Stimulated activated CD8-positive, alpha-beta memory T cell treated with anti-CD3 and anti-CD28 coated beads, Interleukin-4, amount 100 ng/mL, for 24 hours (primary cell): ENCODE results near the gene C22orf39.

ENCODE experiments used
- DNase-seq: peaks from one replicate; pipeline ENCODE4 v3.0.0-alpha.2; 2020; ENCODE audit warnings: low read depth

C22orf39 gene

GRCh38 chr22:19447330-19448075, at the start of gene C22orf39:
TSS of gene C22orf39 (minus strand) at chr22:19447711. CDS start at chr22:19447688, 23 bp downstream.
- peak; percentile 78 for DNase-seq

- DNase-seq: no peak
Observed at GRCh38 chr22:19497245-19497644, 49.7 kb upstream of the C22orf39 start.

GRCh38 chr22:19496324-19496630, 48.8 kb upstream of the C22orf39 start:
- DNase-seq: no peak

- no peak for DNase-seq
Observed at GRCh38 chr22:19495562-19496323, 48.2 kb upstream of the C22orf39 start.

GRCh38 chr22:19494676-19495173, 47.2 kb upstream of the C22orf39 start:
- DNase-seq: no peak

- no peak for DNase-seq
Observed at GRCh38 chr22:19494001-19494560, 46.6 kb upstream of the C22orf39 start.

- no peak for DNase-seq
Observed at GRCh38 chr22:19492504-19493174, 45.1 kb upstream of the C22orf39 start.

GRCh38 chr22:19490628-19491230, 43.2 kb upstream of the C22orf39 start:
- DNase-seq: no peak

GRCh38 chr22:19488884-19489843, 41.7 kb upstream of the C22orf39 start:
- DNase-seq: no peak

- no peak for DNase-seq
Observed at GRCh38 chr22:19488285-19488684, 40.8 kb upstream of the C22orf39 start.

- no peak for DNase-seq
Observed at GRCh38 chr22:19483481-19484244, 36.2 kb upstream of the C22orf39 start.

GRCh38 chr22:19482297-19482696, 34.8 kb upstream of the C22orf39 start:
- no peak for DNase-seq

GRCh38 chr22:19480789-19481188, 33.3 kb upstream of the C22orf39 start:
- DNase-seq: no peak

GRCh38 chr22:19480173-19480568, 32.7 kb upstream of the C22orf39 start:
- DNase-seq: peak; percentile 0

GRCh38 chr22:19479355-19480172, 32.1 kb upstream of the C22orf39 start, which contains the start of gene CDC45:
TSS of gene CDC45 (plus strand) at chr22:19479920. CDS start at chr22:19479969, 49 bp downstream.
- peak; percentile 88 for DNase-seq

- DNase-seq: peak; percentile 74
Observed at GRCh38 chr22:19478901-19479354, 31.4 kb upstream of the C22orf39 start, which contains the start of gene UFD1. TSS of gene UFD1 (minus strand) at chr22:19479193. CDS start at chr22:19479085, 108 bp downstream.

GRCh38 chr22:19478045-19478900, 30.8 kb upstream of the C22orf39 start:
- peak; percentile 4 for DNase-seq
